Gastrocnemius medialis (tissue), 4 donors: ENCODE measurements around the gene RNF6.

ENCODE experiments used
- CTCF ChIP-seq, 5 experiments: fragments of 450-650 bp in 3 of 5; fragments of 200-600 bp in 2 of 5; sonication (generic) in 2 of 5; IDR thresholded peaks in 4 of 5; conservative IDR thresholded peaks in 1 of 5; 1 replicate in 4 of 5; 2 replicates in 1 of 5; pipeline ENCODE4 v1.5.1; 2016 to 2019; ENCODE audit warnings: antibody characterized with exemption in 5 of 5, mild to moderate bottlenecking in 3 of 5, moderate library complexity in 3 of 5
- POLR2A ChIP-seq, 2 donors: fragments of 450-650 bp; IDR thresholded peaks; one replicate each; pipeline ENCODE4 v1.6.1; 2017; ENCODE audit warnings: antibody characterized with exemption in 2 of 2, mild to moderate bottlenecking in 2 of 2, moderate library complexity in 2 of 2

GRCh38 chr13:26213982-26214381 is 8.1 kb downstream of the RNF6 start:
- TF ChIP-seq CTCF (IDR thresholded peaks at IDR 0.05 in 4 of 5, conservative IDR thresholded peaks at IDR 0.05 in 1 of 5) (no peak), POLR2A (IDR thresholded peaks at IDR 0.05) (no peak)
